ENCODE results near the gene TNRC6B.
"Not testable (repeated sequence)": the region's sequence is repeated elsewhere in the genome, so short reads cannot be mapped to it uniquely, and the experiment has no call there.

Gene TNRC6B

GRCh38 chr22:40368016-40368415 lies 190.3 kb downstream of the TNRC6B start:
- H3K4me3 ChIP-seq (ENCODE audit: low read length), result no peak overlapping the region
- DNase-seq (ENCODE audit: low read depth), result no peak
- no peak for TF ChIP-seq CTCF (conservative IDR thresholded peaks at IDR 0.05; ENCODE audit: low read length)

GRCh38 chr22:40368836-40369235 lies 191.1 kb downstream of the TNRC6B start:
- no peak for DNase-seq (ENCODE audit: low read depth)
- no peak overlapping the region for H3K4me3 ChIP-seq (ENCODE audit: low read length)
- TF ChIP-seq CTCF (conservative IDR thresholded peaks at IDR 0.05; ENCODE audit: low read length), result no peak

GRCh38 chr22:40374567-40374966 lies 196.8 kb downstream of the TNRC6B start:
- TF ChIP-seq CTCF (conservative IDR thresholded peaks at IDR 0.05; ENCODE audit: low read length), result no peak
- no peak overlapping the region for H3K4me3 ChIP-seq (ENCODE audit: low read length)
- DNase-seq (ENCODE audit: low read depth), result no peak

GRCh38 chr22:40376149-40376548 lies 198.4 kb downstream of the TNRC6B start:
- no peak for TF ChIP-seq CTCF (conservative IDR thresholded peaks at IDR 0.05; ENCODE audit: low read length)
- no peak overlapping the region for H3K4me3 ChIP-seq (ENCODE audit: low read length)
- DNase-seq (ENCODE audit: low read depth), result no peak

- TF ChIP-seq CTCF (conservative IDR thresholded peaks at IDR 0.05; ENCODE audit: low read length), result no peak
- H3K4me3 ChIP-seq (ENCODE audit: low read length), result no peak overlapping the region
- no peak for DNase-seq (ENCODE audit: low read depth)
Observed at GRCh38 chr22:40377931-40378330, 200.2 kb downstream of the TNRC6B start.

GRCh38 chr22:40378448-40378847 lies 200.7 kb downstream of the TNRC6B start:
- DNase-seq (ENCODE audit: low read depth); H3K4me3 ChIP-seq (ENCODE audit: low read length): not testable (repeated sequence)

- TF ChIP-seq CTCF (conservative IDR thresholded peaks at IDR 0.05; ENCODE audit: low read length), result no peak
- no peak overlapping the region for H3K4me3 ChIP-seq (ENCODE audit: low read length)
- no peak for DNase-seq (ENCODE audit: low read depth)
Observed at GRCh38 chr22:40381461-40381860, 203.7 kb downstream of the TNRC6B start.

GRCh38 chr22:40383905-40384304 lies 206.2 kb downstream of the TNRC6B start:
- DNase-seq (ENCODE audit: low read depth), result peak; percentile 78
- H3K4me3 ChIP-seq (ENCODE audit: low read length), result no peak overlapping the region
- no peak for TF ChIP-seq CTCF (conservative IDR thresholded peaks at IDR 0.05; ENCODE audit: low read length)
